Iris pigment epithelial cell (primary cell): ENCODE measurements around the gene MYO1D.
"Not testable (repeated sequence)": the region's sequence is repeated elsewhere in the genome, so short reads cannot be mapped to it uniquely, and the experiment has no call there.

ENCODE experiments used
- DNase-seq: peaks from one replicate; pipeline ENCODE4 v3.0.0-alpha.2; 2011; ENCODE audit warnings: low read depth

The MYO1D gene

GRCh38 chr17:32894245-32894644 is 17.3 kb upstream of the MYO1D start:
- no peak for DNase-seq

- DNase-seq, result not testable (repeated sequence)
These were observed 10.5 kb upstream of the MYO1D start for GRCh38 chr17:32887410-32887809.

DNA sequence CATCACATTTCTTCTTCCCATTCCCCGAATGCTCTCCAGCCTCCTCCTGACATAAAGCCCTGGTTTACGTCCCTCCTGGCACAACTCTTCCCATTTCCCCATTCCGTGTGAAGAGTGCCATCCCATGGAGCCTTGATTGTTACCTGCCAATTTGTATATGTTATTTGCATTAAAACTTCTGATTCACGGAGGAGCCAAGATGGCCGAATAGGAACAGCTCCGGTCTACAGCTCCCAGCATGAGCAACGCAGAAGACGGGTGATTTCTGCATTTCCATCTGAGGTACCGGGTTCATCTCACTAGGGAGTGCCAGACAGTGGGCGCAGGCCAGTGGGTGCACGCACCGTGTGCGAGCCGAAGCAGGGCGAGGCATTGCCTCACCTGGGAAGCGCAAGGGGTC is 10.0 kb upstream of the MYO1D start:
- DNase-seq, result not testable (repeated sequence)

DNA sequence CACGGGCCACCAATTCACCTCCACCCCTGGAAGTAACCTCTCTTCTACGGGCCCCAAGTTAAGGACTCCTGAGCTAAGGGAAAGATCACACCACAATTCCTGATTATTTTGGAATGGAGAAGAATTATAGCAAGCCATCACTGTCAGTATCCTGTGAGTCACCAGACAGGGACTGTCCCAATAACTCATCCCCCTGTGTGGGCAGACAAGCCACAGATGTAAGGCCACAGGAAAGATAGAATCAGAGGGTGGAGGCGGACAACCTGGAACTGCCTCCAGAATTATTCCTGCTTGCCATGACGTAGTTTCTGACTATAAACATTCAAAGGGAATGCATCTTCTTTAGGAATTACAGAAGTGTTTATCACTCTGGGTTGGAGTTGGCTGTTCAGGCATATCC is 5.8 kb upstream of the MYO1D start:
- DNase-seq, result no peak

DNA sequence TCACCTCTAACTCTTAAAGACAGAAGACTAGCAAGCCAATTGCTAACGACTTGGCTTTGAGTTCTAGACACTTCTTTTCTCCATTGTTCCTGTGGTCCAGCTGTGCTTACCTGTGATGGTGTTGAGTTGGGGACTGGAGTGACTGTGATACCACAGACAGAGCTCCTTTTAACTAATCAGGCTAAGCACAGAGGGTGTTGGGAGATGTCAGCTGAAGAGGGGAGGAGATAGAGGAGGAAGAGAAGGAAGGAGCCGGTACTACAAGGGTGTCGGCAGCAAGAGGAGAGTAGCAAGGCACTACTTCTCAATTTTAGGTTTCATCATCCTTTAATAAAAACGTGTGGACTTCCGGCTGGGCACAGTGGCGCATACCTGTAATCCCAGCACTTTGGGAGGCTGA is 5.1 kb upstream of the MYO1D start:
- no peak for DNase-seq

DNA sequence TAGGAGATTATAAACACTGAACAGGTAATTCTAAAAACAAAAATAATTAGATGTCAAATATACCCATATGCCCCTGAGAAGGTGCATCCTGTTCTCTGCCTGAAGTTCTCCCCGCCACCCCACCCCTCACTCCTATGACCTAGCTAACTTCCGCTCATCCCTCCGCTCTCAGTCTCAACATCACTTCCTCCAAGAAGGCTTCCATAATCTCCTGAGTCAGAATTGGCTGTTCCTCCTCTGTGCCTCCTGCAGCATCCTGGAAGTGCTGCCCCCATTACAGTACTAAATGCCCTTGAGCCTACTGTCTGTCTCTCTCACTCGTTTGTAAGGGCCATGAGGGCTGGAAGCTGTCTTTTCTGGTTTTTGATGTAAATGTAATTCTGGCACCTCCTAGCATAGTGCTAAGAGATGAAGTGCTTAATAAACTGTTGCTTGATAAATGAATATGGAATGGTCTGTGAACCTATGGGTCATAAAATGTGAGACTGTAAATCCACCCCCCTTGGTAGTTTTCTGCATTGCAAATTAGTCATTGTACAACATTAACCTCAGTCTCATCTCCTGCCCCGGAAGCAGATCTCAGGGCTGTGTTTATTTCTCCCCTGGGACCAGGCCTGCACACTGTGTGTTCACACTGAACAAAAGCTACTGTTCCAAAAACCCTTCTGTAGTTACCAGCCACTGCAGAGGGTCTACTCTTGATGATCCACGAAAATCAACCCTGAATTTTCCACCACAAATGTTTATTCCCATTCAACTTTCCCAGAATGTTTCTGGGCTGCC is 3.9 kb upstream of the MYO1D start:
- no peak for DNase-seq

GRCh38 chr17:32879134-32879533 is 2.2 kb upstream of the MYO1D start:
- DNase-seq, result no peak

DNA sequence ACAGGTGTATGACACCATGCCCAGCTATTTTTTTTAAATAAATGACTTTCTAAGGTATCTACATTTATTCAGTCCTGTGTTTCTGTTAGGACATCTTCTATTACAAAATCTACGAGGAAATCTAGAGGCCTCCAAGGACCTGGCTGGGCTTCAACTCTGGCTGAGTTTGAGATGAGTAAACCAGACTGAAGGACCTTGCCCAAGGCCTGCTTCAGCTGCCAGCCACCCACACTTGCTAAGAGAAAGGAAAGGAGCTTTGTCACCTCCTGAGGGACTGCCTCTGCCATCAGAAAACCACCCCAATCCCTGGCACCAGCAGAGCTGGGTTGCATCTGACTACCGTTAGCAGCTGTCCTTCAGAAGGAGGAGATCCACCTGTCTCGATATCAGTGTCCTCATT is 1.3 kb upstream of the MYO1D start:
- DNase-seq, result peak; percentile 49

GRCh38 chr17:32877164-32877764 is 340 bp upstream of the MYO1D start:
- peak; percentile 77 for DNase-seq

DNA sequence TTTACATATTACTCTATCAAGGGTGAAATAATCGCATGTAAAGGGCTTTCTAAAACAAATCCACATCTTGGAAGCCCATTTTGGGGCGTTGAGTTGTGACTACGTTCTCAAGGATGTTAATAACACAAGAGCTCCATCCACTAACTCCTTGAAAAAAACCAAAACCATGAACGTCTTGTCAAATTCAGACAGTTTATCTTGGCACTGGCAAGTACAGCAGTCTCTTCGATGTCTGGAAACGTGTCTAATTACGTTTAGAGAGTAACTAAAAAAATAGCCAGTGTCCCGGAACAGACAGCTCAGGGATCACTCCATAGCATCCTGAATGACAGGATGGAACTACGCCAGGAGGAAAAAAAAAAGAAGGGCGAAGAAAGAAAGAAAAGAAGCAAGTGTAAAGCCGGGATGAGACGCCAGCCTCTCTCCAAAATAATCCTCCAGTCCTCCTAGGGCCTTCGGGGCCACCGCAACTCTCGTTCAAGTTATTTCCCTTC is 954 bp downstream of the MYO1D start:
- DNase-seq, result peak; percentile 32

DNA sequence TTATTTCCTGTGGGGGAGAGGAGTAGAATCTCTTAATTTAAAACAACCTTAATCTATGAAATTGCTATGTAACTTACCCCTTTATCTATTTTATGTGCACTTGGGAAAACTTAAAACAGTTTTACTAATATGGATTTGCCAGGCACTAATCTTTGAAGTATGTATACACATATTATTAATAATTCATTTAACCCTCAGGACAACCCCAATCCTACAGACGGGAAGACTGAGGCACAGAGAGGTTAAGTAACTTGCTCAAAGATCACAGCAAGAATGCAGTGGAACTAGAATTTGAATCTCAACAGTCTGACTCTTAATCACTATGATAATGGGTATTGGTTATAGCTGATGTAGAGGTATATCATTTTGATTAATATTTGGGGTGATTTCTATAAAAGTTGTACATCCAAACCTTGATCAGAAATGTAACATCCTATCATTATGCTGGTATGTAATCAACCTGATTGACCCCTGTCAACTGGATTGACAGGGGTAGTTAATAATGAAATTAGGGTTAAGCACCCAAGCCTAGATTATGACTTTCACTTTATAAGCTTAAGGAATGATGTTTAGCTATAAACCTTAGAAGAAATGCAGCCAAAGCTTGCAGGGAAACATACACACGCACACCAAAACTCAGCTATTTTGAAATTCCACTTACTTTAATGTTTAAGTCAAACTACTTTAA is 1.6 kb downstream of the MYO1D start:
- DNase-seq, result no peak

- no peak for DNase-seq
These were observed 3.8 kb downstream of the MYO1D start for GRCh38 chr17:32873114-32873513.

GRCh38 chr17:32871746-32872145 is 5.2 kb downstream of the MYO1D start:
- no peak for DNase-seq

DNA sequence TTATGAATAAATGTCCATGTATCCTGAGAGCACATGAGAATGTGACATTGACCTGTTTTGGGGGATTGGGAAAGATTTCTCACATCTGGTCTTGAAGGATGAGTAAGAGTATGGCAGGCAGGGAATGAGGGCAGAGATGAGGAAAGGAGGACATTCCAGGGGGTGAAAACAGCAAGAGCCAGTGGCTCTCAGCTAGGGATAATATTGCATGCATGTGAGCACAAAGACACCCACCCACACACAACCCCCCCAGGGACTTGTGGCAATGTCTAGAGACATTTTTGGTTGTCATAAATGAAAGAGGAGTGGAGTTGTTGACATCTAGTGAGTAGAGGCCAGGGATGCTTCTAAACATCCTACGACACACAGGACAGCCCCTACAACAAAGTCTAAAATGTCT is 6.0 kb downstream of the MYO1D start:
- no peak for DNase-seq

DNA sequence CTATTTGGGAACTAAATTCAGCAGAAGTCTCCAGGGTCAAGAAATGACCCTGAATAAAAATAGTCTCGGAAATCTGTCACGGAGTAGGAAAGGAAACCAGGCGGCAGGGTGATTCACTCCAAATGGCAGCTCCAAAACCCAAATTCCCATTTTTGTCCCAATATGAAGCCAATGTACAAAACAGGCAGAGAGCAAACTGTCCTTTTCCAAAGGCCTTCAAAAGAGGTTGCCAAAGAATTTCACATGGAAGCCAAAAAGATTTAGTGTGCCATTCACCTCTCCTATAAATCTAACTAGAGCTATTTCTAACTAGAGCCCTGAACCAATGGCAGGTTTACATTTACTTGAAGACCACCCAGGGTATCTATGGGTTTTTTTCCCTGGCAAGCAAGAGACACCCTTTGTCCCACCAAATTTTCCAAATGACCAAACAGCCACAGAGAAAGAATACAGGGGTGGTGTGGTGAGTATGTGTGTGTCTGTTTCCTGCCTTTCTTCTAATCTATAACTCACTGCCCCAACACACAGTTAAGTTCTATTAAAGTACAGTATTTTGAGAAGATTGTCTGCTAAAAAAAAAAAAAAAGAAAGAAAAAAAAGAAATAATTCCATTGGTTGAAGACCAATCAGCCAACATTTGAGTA is 6.8 kb downstream of the MYO1D start:
- no peak for DNase-seq

DNA sequence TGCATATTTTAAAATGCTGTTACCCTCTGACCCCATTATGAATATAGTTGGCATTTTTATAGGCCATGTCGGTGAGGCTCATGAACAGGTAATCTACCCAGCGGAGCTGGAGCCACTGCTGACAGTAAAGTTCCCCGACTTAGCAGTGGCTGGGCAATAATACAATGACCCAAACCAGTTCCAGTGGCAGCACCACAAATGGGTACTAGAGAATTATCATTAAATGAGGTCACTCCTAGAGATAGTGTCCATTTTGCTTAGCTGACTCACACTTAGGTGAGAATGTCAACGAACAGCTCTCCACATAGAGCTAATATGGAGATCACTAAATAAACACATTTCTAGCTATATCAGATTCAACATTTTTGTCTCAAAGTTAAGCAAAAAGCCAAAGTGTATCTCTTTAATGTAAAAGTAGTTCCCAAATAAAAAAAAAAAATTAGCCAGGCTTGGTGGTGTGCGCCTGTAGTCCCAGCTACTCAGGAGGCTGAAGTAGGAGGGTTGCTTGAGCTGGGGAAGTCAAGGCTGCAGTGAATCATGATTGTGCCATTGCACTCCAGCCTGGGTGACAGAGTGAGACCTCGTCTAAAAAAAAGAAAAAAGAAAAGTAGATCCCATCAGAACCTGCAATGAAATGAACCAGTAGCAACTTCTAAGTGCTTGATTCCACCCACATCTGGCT is 7.4 kb downstream of the MYO1D start:
- no peak for DNase-seq

- no peak for DNase-seq
These were observed 11.8 kb downstream of the MYO1D start for GRCh38 chr17:32865141-32865540.

GRCh38 chr17:32863559-32863958 is 13.4 kb downstream of the MYO1D start:
- no peak for DNase-seq

- no peak for DNase-seq
These were observed 14.0 kb downstream of the MYO1D start for GRCh38 chr17:32862940-32863339.

- no peak for DNase-seq
These were observed 14.9 kb downstream of the MYO1D start for GRCh38 chr17:32861981-32862380.

- no peak for DNase-seq
These were observed 16.9 kb downstream of the MYO1D start for GRCh38 chr17:32859857-32860525.
